Dermis blood vessel endothelial cell (primary cell): ENCODE measurements around the gene PTAFR. TPM values are rescaled to one million over a fixed set of nuclear protein-coding genes. Genes with fewer than 3 reads are reported as not detected.
A peak's percentile ranks its signal among the peaks of the same experiment; 100 is the strongest.
"Not testable (repeated sequence)": the region's sequence is repeated elsewhere in the genome, so short reads cannot be mapped to it uniquely, and the experiment has no call there.

ENCODE experiments used
- DNase-seq: peaks from one replicate; pipeline ENCODE4 v3.0.0; 2010
- total RNA-seq: library from RNA; depleted of rRNA; stranded (reverse); fragments of >200 nt; gene quantifications from 2 replicates; pipeline ENCODE4 v1.2.3, GENCODE V29; 2014

PTAFR gene
- total RNA-seq, 1 donor from 2014 or later = 0.17 TPM

DNA sequence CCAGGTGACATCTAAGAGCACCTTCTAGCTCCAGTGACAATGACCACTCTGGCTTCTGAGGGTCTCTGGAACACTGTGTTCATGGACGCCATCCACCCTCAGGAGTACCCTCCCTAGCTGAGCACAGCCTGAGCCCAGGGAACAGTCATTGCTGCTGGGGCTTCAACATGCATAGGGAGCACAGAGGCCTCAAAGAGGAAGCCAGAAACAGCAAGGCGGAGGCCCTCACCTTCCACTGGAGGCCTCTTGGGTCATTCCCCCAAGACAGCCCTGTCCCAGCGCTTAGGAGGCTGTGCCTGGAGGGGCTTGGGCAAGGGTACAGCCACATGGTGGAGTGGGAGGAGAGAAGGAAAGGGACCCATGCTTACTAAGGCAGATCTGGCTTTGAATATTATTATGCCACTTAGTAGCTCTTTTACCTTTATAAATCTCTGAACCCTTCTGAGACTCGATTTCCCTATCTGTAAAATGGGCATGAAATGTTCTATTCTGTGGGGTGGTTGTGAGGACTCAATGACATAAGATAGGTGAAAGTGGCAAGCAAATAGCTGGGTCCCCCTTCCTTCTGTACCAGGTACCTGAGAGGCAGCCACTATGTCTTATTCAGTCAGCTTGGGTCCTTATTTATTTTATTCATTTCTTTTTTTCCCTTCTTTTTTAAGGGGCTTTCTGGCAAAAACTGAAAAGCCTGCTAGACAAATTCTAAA is 32.8 kb downstream of the PTAFR start:
- DNase-seq = no peak

DNA sequence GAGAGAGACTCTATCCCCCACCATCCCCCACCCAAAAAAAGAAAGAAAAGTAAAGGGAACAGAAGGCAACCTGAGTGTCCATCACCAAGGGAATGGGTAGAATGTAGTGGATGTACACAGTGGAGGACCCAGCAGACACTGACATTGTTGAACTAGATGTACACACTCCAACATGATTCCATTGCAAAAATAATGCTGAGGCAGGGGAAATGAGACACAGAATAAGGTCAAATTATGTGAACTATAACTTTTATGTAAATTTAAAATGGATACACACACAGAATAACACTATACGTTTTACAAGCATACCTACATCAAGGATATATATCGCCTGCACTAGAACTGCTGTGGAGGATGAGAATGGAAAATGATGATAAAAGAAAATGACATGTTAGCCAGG is 34.8 kb downstream of the PTAFR start:
- DNase-seq = no peak

DNA sequence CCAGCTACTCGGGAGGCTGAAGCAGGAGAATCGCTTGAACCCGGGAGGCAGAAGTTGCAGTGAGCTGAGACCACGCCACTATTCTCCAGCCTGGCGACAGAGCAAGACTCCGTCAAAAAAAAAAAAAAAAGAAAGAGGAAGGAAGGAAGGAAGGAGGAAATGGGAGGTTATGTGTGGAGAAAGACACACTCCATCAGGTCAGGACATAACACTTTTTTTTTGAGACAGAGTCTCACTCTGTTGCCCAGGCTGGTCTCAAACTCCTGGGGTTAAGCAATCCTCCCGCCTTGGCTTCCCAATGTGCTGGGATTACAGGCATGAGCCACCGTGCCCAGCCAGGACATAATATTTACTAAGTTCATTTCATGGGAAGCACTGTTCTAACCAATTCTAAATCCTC is 36.6 kb downstream of the PTAFR start:
- not testable (repeated sequence) for DNase-seq

DNA sequence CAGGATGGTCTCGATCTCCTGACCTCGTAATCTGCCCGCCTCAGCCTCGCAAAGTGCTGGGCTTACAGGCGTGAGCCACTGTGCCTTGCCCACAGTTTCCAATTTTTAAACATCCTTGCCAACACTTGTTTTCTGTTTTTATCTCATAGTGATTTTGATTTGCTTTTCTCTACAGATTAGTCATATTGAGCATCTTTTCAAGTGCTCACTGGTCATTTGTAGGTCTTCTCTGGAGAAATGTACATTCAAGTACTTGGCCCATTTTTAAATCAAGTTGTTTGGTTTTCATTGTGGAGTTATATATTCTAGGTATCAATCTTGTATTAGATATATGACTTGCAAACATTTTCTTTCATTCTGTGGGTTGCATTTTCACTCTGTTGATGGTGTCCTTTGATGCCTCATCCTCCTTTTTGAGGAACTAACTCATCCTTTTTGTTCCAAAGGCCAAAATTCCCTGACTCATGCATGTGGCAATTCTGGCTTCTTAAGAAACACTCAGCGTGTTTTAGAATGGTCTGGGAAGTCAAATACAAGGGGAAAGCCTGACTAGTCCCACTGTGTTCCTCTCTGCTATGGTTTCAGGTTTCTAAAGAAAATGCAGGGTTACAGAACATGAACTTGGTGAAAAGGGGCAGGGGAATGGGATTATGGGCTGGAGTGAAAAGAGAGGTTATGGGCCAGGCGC is 37.3 kb downstream of the PTAFR start:
- DNase-seq = no peak

DNA sequence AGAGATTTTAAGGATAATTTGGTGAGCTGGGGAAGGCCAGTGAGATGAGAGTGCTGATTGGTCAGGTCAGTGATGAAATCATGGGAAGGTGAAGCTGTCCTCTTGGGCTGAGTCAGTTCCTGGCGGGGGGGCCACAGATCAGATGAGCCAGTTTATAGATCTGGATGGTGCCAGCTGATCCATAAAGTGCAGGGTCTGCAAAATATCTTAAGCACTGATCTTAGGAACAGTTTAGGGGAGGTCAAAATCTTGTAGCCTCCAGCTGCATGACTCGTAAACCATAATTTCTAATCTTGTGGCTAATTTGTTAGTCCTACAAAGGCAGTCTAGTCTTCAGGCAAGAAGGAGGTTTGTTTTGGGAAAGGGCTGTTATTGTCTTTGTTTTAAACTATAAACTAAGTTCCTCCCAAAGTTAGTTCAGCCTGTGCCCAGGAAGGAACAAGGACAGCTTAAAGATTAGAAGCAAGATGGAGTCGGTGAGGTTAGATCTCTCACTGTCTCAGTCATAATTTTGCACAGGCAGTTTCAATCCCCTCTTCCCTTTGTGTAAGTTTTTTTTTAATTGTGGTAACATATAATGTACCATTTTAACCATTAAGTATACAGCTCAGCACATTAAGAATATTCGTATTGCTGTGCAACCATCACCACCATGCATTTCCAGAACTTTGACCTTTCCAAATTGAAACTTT is 39.4 kb downstream of the PTAFR start:
- no peak for DNase-seq

DNA sequence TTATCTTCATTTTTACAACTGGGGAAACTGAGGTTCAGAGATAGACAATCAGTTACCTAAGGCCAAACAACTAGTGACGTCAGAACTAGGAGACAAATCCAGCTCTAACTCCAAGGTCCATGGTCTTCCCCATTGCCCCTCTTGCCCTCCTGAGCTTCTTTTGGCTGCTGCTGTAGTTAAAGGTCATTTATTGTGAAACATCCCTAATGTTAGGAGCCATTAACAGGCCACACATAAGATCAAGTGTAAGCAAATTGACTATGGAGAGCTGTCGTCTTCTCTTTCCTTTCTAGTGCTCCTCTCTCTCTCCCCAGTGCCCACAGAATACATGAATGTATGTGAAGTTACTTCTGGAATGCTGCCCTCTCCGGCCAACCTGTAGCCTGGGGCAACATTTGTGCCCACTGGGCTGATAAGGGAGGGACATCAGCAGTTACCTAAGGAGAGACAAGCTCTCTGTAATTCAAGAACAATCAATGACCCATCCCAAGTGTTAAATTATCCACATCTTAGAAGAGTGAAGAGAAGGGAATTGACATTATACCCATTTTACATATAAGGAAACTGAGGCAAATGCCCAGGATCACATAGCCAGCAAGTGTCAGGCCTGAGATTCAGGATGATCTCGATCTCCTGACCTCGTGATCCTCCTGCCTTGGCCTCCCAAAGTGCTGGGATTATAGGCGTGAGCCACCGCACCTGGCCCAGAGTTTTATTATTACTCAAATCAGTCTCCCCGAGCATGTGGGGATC is 40.1 kb downstream of the PTAFR start:
- no peak for DNase-seq

DNA sequence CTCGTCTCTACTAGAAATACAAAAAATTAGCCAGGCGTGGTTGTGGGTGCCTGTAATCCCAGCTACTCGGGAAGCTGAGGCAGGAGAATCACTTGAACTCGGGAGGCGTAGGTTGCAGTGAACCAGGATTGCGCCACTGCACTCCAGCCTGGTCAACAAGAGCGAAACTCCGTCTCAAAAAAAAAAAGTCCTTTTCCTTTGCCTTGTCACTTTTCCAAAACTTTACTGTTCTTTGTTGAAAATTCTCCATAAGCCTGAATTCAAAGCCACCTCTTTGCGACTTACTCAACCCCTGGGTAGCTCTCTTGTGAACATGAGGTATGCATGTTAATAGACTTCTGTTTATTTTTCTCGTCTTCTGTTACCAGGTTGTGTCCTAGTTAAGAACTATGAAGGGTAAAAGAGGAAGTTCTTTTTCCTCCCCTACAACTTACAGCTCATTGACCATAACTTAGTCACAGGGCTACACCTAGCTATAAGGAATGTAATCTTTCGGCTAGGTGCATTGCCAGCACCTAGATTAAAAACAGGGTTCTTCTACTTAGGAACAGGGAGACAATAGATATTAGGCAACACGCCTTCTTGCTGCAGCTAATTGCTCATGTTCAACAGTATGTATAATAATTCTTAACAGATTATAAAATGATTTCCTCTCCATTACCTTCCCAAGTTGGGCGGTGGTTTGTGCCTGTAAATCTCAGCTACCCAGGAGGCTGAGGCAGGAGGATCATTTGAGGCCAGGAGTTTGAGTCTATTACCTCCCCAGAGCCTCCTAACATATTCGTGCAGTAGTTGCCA is 40.9 kb downstream of the PTAFR start:
- no peak for DNase-seq

DNA sequence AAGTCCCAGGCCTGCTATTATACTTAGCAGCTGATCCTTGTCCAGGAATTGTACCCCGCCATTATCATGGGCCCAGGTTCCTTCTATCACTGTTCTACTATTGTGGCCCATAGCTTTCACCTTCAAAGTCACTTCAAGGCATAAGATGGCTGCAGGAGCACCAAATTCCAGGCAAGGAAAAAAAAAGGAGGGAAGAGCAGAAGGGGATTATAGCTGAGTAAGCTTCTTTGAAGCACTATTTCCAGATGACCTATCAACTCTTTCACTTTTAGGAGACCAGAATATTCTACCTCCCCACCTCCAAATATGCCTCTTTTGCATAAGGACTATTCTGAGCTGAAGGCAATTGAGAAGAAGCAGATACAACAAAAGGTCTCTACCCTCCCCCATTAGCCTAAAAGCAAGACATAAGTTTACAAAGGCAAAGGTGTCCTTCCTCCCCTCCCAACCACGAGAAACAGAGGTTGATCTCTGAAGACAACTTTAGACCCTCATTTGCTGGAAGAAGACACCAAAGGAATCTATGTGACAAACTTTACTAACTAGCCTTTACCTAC is 41.8 kb downstream of the PTAFR start:
- no peak for DNase-seq

DNA sequence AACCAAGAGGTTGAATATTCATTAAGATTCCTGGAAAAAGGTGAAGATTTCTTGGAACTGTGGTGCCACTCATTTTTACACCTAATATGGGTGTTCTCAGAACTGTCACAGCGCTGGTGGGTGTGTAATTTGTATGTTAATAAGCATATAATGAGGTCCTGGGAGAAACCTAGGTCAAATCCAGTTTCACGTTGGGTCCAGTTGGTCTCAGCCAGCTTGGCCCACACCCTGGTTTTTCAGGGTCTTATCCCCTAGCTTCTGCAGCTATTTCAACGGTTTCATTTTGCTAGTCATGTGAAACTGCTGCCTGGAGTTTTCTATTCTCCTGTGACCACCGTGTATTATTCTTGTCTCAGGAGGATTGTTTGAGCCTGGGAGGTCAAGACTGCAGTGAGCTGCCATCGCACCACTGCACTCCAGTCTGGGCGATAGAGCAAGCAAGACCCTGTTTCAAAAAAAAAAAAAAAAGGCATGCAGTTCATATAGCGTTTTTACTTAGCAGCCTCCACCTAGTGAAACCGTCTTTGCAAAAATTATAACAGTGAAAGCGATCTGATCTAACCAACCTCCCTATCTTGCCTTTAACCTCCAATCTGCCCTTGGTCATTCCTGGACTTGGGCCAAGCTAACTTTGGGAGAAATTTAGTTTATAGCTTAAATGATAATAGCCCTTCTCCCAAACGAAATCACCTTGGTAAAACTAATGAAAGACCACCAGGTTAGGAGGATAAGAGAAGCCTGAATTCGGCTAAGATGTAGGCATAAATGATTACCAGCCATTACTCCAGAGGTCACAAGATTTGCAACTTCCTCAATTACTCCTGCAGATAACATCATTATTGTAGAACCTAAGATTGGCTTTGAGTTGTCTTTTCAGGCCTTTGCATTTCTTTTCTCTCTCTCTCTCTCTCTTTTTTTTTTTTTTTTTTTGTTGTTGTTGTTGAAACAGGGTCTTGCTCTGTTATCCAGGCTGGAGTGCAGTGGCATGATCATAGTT is 44.0 kb downstream of the PTAFR start:
- DNase-seq = no peak

DNA sequence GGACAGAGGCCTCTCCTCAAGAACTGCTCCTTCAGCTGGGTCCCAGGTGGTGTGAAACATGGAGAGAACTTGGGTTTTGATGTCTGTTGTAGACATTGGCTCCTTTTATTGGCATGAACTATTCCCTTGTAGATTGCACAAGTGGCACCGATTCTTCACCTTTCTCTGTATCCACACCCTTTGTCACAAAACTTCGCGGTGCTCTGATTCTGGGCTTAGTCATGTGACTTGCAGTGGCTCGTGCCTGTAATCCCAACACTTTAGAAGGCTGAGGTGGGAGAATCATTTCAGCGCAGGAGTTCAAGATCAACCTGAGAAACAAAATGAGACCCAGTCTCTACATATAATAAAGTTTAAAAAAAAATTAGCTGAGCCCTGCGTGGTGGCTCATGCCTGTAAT is 45.6 kb downstream of the PTAFR start:
- DNase-seq = no peak

DNA sequence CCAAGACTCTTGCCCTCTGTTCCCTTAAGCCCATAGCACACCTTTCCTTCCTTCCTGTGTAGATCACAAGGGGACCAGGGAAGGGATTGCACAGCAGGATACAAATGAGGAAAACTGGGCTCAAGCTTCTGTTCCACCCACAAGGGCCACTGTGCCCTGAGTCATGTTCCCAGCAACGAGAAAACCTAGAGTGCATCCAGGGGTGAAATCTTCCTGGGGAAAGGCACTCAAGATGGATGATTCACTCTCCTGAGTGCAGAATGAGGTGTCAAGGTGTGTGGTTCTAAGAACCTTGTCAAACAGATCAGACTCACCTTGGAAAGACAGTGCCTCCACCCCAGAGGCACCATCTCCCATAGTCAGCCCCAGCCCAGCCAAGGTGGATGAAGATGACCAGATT is 47.3 kb downstream of the PTAFR start:
- DNase-seq = peak; percentile 35

DNA sequence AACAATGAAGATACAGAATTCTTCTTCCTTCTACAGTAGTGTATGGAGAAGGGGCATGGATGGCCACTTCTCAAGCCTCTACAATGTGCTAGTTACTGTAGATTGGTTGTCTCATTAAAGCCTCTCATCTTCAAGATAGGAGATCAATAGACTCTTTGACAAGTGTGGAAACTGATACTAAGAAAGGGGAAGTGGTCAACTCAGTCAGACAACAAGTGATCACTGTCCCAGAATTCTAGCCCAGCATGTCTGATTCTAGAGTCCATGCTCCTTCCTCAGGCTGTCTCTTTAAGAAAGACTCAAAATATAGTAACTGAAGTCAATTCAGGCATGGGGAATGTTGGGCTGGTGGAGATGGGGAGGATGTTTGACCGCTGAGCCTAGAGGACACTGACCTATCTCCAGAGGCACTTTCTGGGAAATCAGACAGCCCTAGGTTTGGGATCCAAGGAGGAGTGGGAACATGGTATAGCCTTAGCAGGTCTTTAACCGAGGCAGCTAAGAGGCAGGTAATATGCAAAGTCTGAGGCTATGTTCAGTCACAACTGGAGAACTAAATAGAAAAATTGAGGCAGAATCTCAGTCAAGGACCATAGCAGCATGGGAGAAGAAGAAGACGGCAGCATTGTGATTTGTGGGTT is 48.8 kb downstream of the PTAFR start:
- no peak for DNase-seq

DNA sequence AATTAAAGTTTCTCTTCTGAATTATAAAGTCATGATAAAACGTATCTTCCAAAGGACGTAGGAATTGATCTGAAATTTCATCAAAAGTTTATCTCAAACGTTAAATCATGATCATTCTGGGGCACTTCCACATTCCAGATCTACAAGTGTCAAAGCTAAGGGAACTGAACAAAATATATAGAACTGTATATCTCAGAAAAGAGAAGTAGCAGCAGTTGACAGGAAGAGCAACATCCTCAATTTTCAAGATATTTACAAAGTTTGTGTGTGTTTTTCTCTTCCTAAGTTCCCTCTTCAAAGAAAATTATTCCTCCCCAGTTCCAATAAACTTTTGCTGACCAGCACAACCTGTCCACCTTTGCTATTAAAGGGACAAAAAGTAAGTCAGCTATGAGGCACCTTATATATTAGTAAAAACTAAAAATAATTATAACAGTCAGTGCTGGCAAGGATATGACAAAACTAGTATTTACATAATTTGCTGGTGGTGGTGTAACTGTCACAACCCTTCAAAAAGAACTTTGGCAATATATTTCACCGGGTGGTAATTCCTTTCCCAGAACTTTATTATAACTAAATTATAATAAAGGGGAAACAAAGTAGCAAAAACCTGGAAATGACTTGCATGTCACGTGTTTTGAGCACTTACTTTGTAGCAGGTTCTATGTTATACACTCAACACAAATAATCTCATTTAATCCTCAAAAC is 49.6 kb downstream of the PTAFR start:
- no peak for DNase-seq

DNA sequence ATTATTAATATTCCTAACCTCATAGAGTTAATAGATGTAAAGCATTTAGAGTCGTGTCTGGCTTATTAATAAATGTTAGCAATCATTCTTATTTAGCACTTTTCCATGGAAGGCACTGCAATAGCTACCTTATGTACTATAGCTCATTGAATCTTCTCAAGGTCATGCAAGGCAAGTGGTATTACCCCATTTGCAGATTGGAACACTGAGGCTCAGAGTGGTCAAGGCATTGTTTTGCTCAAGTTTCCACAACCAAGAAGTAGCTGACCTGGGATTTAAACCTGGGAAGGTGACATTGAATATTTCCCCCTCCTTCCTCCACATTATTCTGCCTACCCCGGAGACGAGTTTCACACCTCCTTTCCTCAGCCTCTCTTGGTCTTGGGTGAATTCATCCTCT is 50.3 kb downstream of the PTAFR start:
- no peak for DNase-seq

DNA sequence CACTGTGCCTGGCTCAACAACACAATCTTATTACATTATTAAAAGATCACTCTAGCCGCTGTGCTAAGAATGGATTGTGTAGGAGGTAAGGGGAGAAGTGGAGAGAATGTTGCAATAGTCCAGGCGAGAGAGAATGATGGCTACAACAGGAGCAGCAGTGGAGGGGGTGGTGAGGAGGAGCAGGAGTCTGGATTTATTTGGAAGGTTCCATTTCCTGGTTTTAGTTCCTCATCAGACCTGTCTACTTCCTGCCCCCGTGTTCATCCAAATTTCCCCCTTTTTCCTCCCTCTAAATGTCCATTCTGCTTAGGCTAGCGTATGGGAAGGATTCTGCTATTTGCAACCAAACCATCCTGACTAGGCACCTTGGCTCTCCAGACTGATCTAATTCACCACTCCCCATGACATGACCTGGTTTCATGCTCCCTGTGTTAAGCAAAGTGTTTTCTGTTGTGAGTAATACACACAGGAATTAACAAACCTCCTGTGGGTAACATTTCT is 53.0 kb downstream of the PTAFR start:
- DNase-seq = no peak

DNA sequence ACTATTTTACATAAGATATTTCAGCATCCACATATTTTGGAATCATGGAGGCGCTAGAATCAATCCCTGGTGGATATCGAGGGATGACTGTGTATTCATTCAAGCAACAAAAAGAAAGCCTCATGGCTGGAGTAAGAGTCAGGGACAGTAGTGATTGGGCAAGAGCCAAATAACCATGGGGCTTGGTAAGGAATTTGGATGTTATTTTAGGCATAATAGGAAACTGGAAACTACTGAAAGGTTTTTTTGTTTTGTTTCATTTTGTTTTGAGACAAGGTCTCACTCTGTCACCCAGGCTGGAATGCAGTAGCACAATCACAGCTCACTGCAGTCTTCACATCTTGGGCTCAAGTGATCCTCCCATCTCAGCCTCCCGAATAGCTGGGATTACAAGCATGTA is 54.3 kb downstream of the PTAFR start:
- DNase-seq = no peak

DNA sequence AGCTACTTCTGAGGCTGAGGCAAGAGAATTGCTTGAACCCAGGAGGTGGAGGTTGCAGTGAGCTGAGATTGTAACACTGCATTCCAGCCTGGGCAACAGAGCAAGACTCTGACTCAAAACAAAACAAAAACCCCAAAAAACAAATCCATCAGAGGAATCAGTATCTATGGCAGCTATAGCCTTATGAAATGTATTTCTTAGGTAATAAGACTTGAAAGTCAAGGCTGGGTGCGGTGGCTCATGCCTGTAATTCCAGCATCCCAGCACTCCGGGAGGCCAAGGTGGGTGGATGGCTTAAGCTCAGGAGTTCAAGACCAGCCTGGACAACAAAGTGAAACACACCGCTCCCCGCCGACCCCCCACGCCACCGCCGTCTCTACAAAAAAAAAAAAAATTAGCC is 56.9 kb downstream of the PTAFR start:
- no peak for DNase-seq

DNA sequence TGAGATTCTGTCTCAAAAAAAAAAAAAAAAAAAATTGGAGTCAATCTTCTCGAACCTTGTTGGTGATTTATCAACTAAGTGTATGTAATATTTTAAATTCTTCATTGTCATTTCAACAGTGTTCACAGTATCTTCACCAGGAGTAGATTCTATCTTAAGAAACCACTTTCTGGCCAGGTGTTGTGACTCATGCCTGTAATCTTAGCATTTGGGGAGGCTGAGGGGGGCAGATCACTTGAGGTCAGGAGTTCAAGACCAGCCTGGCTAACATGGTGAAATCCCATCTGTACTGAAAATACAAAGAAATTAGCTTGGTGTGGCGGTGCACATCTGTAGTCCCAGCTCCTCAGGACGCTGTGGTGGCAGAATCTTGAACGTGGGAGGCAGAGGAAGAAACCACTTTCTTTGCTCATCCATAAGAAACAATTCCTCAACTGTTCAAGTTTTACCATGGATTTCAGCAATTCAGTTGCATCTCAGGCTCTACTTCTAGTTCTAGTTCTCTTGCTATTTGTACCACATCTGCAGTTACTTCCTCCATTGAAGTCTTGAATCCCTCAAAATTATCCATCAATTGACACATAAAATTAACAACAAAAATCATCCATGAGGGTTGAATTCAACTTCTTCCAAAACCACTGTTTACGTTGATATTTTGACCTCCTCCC is 57.7 kb downstream of the PTAFR start:
- no peak for DNase-seq

DNA sequence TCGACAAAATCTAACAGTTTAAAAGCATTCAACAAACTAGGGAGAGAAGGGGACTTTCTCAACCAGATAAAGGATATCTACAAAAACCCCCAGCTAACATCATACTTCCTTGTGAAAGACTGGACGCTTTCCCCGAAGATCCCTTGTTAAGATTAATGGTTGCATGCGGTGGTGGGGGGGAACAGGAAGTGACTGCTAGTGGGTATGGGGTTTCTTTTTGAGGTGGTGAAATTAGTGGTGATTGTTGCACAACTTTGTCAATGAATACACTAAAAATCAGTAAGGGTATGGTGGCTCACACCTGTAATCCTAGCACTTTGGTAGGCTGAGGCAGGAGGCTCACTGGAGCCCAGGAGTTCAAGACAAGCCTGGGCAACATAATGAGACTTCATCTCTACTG is 61.2 kb downstream of the PTAFR start:
- DNase-seq = no peak
